HepG2 (cell line): Measurements from ENCODE around the gene CREBZF. TPM values are rescaled to one million over a fixed set of nuclear protein-coding genes. Genes with fewer than 3 reads are reported as not detected.

Experiments
- ATAC-seq: fragments of 200-7000 bp; cut with Tn5 transposase; 3 replicates; pipeline ENCODE4 v1.9.1; 2020; ENCODE audit warnings: mild to moderate bottlenecking, moderate library complexity
- BruUV-seq: library from RNA; stranded (reverse); fragments of 400-500 nt; replicated peaks from 2 replicates; lab custom pipeline; 2021; lab: Mats Ljungman, UMichigan
- CTCF ChIA-PET: fragments of 300-600 bp; formaldehyde crosslinking; extraction: SDS; loops from one replicate; lab custom pipeline; 2021; ENCODE audit warnings: low total read pairs, inconsistent platforms, low intra/inter-chr PET ratio; lab: Yijun Ruan, JAX
- POLR2A ChIA-PET: fragments of 350-600 bp; sonication (Branson Sonifier 250); formaldehyde crosslinking; loops from one replicate; lab custom pipeline; 2020; ENCODE audit warnings: antibody characterized with exemption, inconsistent platforms; lab: Yijun Ruan, JAX
- DNase-seq: peaks from one replicate; pipeline ENCODE4 v3.0.0-alpha.2; 2015; ENCODE audit warnings: low spot score
- FAIRE-seq: peaks from 3 replicates; lab custom pipeline; 2011; peaks lifted over from hg19 to GRCh38; lab: Jason Lieb, UNC
- H2AFZ ChIP-seq: one replicate; pipeline ENCODE4 v1.6.1; 2011; ENCODE audit warnings: low read length, inconsistent platforms
- H3K27ac ChIP-seq: fragments of 300-600 bp; 3 replicates; pipeline ENCODE4 v1.8.0; 2011; ENCODE audit warnings: mixed run types, mild to moderate bottlenecking, mixed read lengths, low read length, inconsistent platforms; ENCODE audit not compliant: insufficient read depth; ENCODE audit errors: extremely low read length
- H3K27me3 ChIP-seq, 2 experiments: fragments of 200-600 bp in 1 of 2; 2 replicates in 1 of 2; 3 replicates in 1 of 2; pipeline versions ENCODE4 v1.6.0 to v1.8.0; 2011; ENCODE audit warnings: low read length in 2 of 2, mild to moderate bottlenecking in 2 of 2, moderate library complexity in 2 of 2, inconsistent platforms in 1 of 2; ENCODE audit not compliant: insufficient read depth in 2 of 2, control insufficient read depth in 1 of 2
- H3K36me3 ChIP-seq, 2 experiments: fragments of 200-600 bp in 1 of 2; replicated peaks in 1 of 2; 2 replicates in 1 of 2; 3 replicates in 1 of 2; pipeline versions ENCODE4 v1.5.1 to v1.8.0; 2011; ENCODE audit warnings: low read length in 2 of 2, inconsistent platforms in 1 of 2; ENCODE audit not compliant: insufficient read depth in 2 of 2, control insufficient read depth in 1 of 2
- H3K4me1 ChIP-seq: 2 replicates; pipeline ENCODE4 v1.5.1; 2012; ENCODE audit warnings: low read length, inconsistent platforms; ENCODE audit not compliant: insufficient read depth
- H3K4me2 ChIP-seq: 2 replicates; pipeline ENCODE4 v1.6.0; 2011; ENCODE audit warnings: low read depth, low read length, inconsistent platforms
- H3K4me3 ChIP-seq, 3 experiments: fragments of 200-600 bp in 1 of 3; sonication (generic), shearing (Covaris generic) in 1 of 3; replicated peaks in 1 of 3; 2 replicates each; pipeline ENCODE4 v1.5.1; 2011 to 2016; ENCODE audit warnings: low read length in 3 of 3, inconsistent platforms in 2 of 3, low read depth in 2 of 3, mild to moderate bottlenecking in 2 of 3, control low read depth in 1 of 3, mixed read lengths in 1 of 3; ENCODE audit not compliant: insufficient read depth in 1 of 3
- H3K79me2 ChIP-seq: one replicate; pipeline ENCODE4 v1.6.1; 2011; ENCODE audit warnings: low read length, inconsistent platforms; ENCODE audit not compliant: insufficient read depth
- H3K9ac ChIP-seq: 2 replicates; pipeline ENCODE4 v1.6.0; 2011; ENCODE audit warnings: mild to moderate bottlenecking, low read depth, low read length, inconsistent platforms; ENCODE audit not compliant: insufficient read depth
- H3K9me3 ChIP-seq: 2 replicates; pipeline ENCODE4 v1.5.1; 2012; ENCODE audit warnings: mild to moderate bottlenecking, low read length
- H4K20me1 ChIP-seq: 2 replicates; pipeline ENCODE4 v1.6.0; 2011; ENCODE audit warnings: inconsistent platforms, mild to moderate bottlenecking, low read length, moderate library complexity; ENCODE audit not compliant: insufficient read depth
- ASH2L ChIP-seq: fragments of 300-600, 200-600 bp; sonication (generic); IDR thresholded peaks from 2 replicates; pipeline ENCODE4 v1.7.0; 2017; ENCODE audit warnings: low read depth, mild to moderate bottlenecking, moderate library complexity, mixed read lengths, low read length; ENCODE audit not compliant: insufficient read length
- DMAP1 ChIP-seq: IDR thresholded peaks from 2 replicates; pipeline ENCODE4 v1.6.1; 2016
- MTERF4 ChIP-seq: sonication (generic); formaldehyde crosslinking; IDR thresholded peaks from 2 replicates; pipeline ENCODE4 v1.8.0; 2023; ENCODE audit warnings: mild to moderate bottlenecking, missing genetic modification reagents
- NCOR1 ChIP-seq: fragments of 200-600 bp; sonication (generic); IDR thresholded peaks from 2 replicates; pipeline ENCODE4 v1.7.0; 2017; ENCODE audit warnings: antibody characterized with exemption, low read length, borderline replicate concordance
- NR3C1 ChIP-seq: sonication (generic); formaldehyde crosslinking; IDR thresholded peaks from 2 replicates; pipeline ENCODE4 v1.4.0; 2020; ENCODE audit warnings: missing genetic modification reagents
- SIN3A ChIP-seq: IDR thresholded peaks from 2 replicates; pipeline ENCODE4 v1.6.1; 2011; ENCODE audit warnings: low read depth, mild to moderate bottlenecking, control low read depth, low read length, borderline replicate concordance
- SRY ChIP-seq: sonication (generic); formaldehyde crosslinking; IDR thresholded peaks from 2 replicates; pipeline ENCODE4 v1.8.0; 2022; ENCODE audit warnings: mild to moderate bottlenecking, missing genetic modification reagents
- TCF7L2 ChIP-seq: IDR thresholded peaks from 2 replicates; pipeline ENCODE4 v1.6.1; 2011; ENCODE audit warnings: mild to moderate bottlenecking, low read depth, low read length, moderate library complexity
- TGIF2 ChIP-seq: IDR thresholded peaks from 2 replicates; pipeline ENCODE4 v1.6.1; 2016; ENCODE audit warnings: control low read depth, missing compliant biosample characterization
- USF2 ChIP-seq, 2 experiments: sonication (generic) in 1 of 2; formaldehyde crosslinking in 1 of 2; IDR thresholded peaks; 2 replicates each; pipeline versions ENCODE4 v1.5.1 to v1.6.1; 2011 to 2020; ENCODE audit warnings: borderline replicate concordance in 1 of 2, low read depth in 1 of 2, low read length in 1 of 2, mild to moderate bottlenecking in 1 of 2, missing genetic modification reagents in 1 of 2, moderate library complexity in 1 of 2
- ZMYM3 ChIP-seq: sonication (generic); formaldehyde crosslinking; IDR thresholded peaks from 2 replicates; pipeline ENCODE4 v1.5.1; 2020; ENCODE audit warnings: mild to moderate bottlenecking, missing genetic modification reagents
- ZNF138 ChIP-seq: sonication (generic); formaldehyde crosslinking; IDR thresholded peaks from 2 replicates; pipeline ENCODE4 v1.5.0; 2020; ENCODE audit warnings: mild to moderate bottlenecking, low read depth, missing genetic modification reagents
- ZNF33B ChIP-seq: sonication (generic); formaldehyde crosslinking; IDR thresholded peaks from 2 replicates; pipeline ENCODE4 v1.5.1; 2020; ENCODE audit warnings: mild to moderate bottlenecking, missing genetic modification reagents
- ZNF558 ChIP-seq: sonication (generic); formaldehyde crosslinking; IDR thresholded peaks from 2 replicates; pipeline ENCODE4 v1.9.0; 2022; ENCODE audit warnings: mild to moderate bottlenecking, missing genetic modification reagents, borderline replicate concordance
- WGBS: methylation state at CpG from one replicate; pipeline ENCODE4 v1.1.6; 2017; ENCODE audit warnings: low lambda C conversion rate; 5-methylcytosine and 5-hydroxymethylcytosine counted together
- in situ Hi-C: cut with HindIII; loops from 2 replicates; pipeline ENCODE4 v1.10.0; 2017; ENCODE audit warnings: low pct_unique_long_range_greater_than_20kb; ENCODE audit not compliant: extremely low pct_ligation_motif_present
- intact Hi-C: fragments of 100-400 bp; cut with micrococcal nuclease; formaldehyde crosslinking; loops from one replicate; pipeline ENCODE4 v1.10.0; 2022; ENCODE audit not compliant: unreplicated experiment
- polyA plus RNA-seq, 8 experiments: library from polyadenylated mRNA; depleted of rRNA in 3 of 8; stranded (reverse) in 7 of 8; unstranded in 1 of 8; fragments of >200 nt; fragmentation: Illumina TruSeq in 4 of 8; extraction: Trizol in 4 of 8; gene quantifications; 2 replicates each; pipeline versions ENCODE4 v1.2.1 to v1.2.3, GENCODE V29; 2011 to 2016; ENCODE audit warnings: low read depth in 4 of 8, missing spikeins in 1 of 8, mixed read lengths in 1 of 8; ENCODE audit not compliant: insufficient read depth in 1 of 8
- total RNA-seq, 5 experiments: library from RNA; depleted of rRNA; stranded (reverse); fragments of >200 nt; fragmentation: Illumina TruSeq; extraction: Trizol; gene quantifications; 2 replicates each; pipeline ENCODE4 v1.2.3, GENCODE V29; 2016; ENCODE audit warnings: low read depth in 1 of 5
- TF ChIP-seq, protein P1 (sequence below): sonication (generic); formaldehyde crosslinking; IDR thresholded peaks from 2 replicates; pipeline ENCODE4 v1.5.0; 2020; ENCODE audit warnings: mild to moderate bottlenecking, missing genetic modification reagents

Gene CREBZF
- total and polyA plus RNA-seq, 2 of the 13 experiments (the other 11 are each of a cell fraction or from before 2014, with no cell fraction given), result 30.6 to 43.1 TPM

GRCh38 chr11:85628771-85629341 lies 36.1 kb downstream of the CREBZF start:
- peak overlapping the region; percentile 84 for H2AFZ ChIP-seq
- ChIA-PET POLR2A (interaction anchor here (0.8 to 3.0 kb wide), 9 partner anchors 10 to 616 kb away, joined by 3 to 41 read pairs (median 5); partner anchors contain the start of genes CCDC89, CREBZF, EED and TMEM126A), CTCF (no interaction called here)
- no peaks in the 10 kb centered on the region for H3K9me3 ChIP-seq
- H3K79me2 ChIP-seq, result peaks cover 32% of the 10 kb centered on the region
- peak overlapping the region; percentile 79 for H3K27ac ChIP-seq
- H3K36me3 ChIP-seq, result peaks cover 0 to 3% of the 10 kb centered on the region in 2 experiments; a peak in 1 of 5 replicates
- 2% methylated on average over 13 of the region's 13 CpGs for WGBS
- ATAC-seq (peak; percentile 9), FAIRE-seq (no peak), DNase-seq (peak; percentile 9)
- BruUV-seq, result TSS peak; percentile 76
- in situ Hi-C loops (loop anchor here (25.0 kb wide), 1 partner anchor 633 kb away; no protein-coding TSS in a partner anchor), intact Hi-C loops (loop anchor here (1.0 to 10.0 kb wide), 4 partner anchors 18 to 615 kb away; partner anchors contain the start of genes CREBZF, EED, PICALM and TMEM126A)
- H3K27me3 ChIP-seq, result no peaks in the 10 kb centered on the region; a peak in 1 of 5 replicates
- peak overlapping the region; percentile 92 for H3K9ac ChIP-seq
- no peaks in the 10 kb centered on the region for H4K20me1 ChIP-seq
- peak overlapping the region; percentile 91 for H3K4me2 ChIP-seq
- H3K4me3 ChIP-seq, result peak overlapping the region; percentile 79 to 88 (median 81)
- peaks cover 29% of the 10 kb centered on the region for H3K4me1 ChIP-seq
- TF ChIP-seq ZNF33B (CRISPR knock-in tag), result no peak
- TF ChIP-seq ZNF558 (CRISPR knock-in tag), result no peak
- 0 out of 2 replicates have a peak, but pooled peaks have one; percentile 13 for TF ChIP-seq SIN3A
- TF ChIP-seq NR3C1, result no peak
- no peak for TF ChIP-seq SRY (CRISPR knock-in tag)
- TF ChIP-seq TGIF2, result peak; percentile 67; the same call in 1 of the 2 replicates
- no peak for TF ChIP-seq ZNF138 (CRISPR knock-in tag)
- TF ChIP-seq DMAP1 (CRISPR knock-in tag), result 0 out of 2 replicates have a peak, but pooled peaks have one; percentile 17
- TF ChIP-seq TCF7L2, result no peak
- no peak for TF ChIP-seq MTERF4 (CRISPR knock-in tag)
- no peak for TF ChIP-seq NCOR1
- TF ChIP-seq USF2 (IDR thresholded peaks at IDR 0.05; ENCODE audit: low read depth, low read length), result no peak
- TF ChIP-seq USF2 (CRISPR knock-in tag; IDR thresholded peaks at IDR 0.05; ENCODE audit: borderline replicate concordance), result peak; percentile 81; the same call in 1 of the 2 replicates
- TF ChIP-seq, protein P1, sequence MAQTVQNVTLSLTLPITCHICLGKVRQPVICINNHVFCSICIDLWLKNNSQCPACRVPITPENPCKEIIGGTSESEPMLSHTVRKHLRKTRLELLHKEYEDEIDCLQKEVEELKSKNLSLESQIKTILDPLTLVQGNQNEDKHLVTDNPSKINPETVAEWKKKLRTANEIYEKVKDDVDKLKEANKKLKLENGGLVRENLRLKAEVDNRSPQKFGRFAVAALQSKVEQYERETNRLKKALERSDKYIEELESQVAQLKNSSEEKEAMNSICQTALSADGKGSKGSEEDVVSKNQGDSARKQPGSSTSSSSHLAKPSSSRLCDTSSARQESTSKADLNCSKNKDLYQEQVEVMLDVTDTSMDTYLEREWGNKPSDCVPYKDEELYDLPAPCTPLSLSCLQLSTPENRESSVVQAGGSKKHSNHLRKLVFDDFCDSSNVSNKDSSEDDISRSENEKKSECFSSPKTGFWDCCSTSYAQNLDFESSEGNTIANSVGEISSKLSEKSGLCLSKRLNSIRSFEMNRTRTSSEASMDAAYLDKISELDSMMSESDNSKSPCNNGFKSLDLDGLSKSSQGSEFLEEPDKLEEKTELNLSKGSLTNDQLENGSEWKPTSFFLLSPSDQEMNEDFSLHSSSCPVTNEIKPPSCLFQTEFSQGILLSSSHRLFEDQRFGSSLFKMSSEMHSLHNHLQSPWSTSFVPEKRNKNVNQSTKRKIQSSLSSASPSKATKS (CRISPR knock-in tag), result no peak
- TF ChIP-seq ASH2L, result peak; percentile 46
- TF ChIP-seq ZMYM3 (CRISPR knock-in tag), result 0 out of 2 replicates have a peak, but pooled peaks have one; percentile 21
